Stimulated activated CD4-positive, alpha-beta T cell treated with anti-CD3 and anti-CD28 coated beads, Interleukin-1b, Interleukin-23, amount 100 ng/mL, for 4 hours (primary cell): Measurements from ENCODE around the gene NOS3.
"Not testable (repeated sequence)": the region's sequence is repeated elsewhere in the genome, so short reads cannot be mapped to it uniquely, and the experiment has no call there.

Experiments
- DNase-seq, 2 donors: peaks; one replicate each; pipeline ENCODE4 v3.0.0-alpha.2; 2020; ENCODE audit warnings: low read depth in 2 of 2

NOS3 gene

DNA sequence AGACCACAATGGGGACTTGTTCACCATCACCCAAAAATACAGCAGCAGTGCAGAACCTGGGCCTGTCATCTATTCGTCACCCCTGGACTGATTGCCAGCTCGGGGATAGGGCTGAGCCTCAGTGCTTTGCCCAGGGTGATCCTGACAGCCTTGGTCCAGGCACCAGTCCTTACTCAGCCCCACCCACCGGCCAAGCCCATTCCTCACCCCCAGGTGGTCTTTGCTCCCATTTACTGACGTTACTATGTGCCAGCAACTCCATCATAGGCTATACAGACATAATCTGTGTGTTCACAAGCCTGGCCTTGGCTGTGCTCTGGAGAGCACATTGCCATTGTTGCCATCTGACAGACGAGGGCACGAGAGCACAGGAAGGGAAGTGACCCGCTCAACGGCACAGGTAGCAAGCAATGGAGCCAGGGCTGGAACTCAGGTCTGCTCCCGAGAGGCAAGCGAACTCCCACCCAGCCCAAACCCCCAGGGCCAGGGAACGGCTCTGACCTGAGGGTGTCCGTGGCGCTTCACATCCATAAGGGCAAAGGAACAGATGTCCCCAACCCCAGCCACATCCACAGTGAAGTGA lies 26.6 kb downstream of the NOS3 start:
- DNase-seq: no peak

DNA sequence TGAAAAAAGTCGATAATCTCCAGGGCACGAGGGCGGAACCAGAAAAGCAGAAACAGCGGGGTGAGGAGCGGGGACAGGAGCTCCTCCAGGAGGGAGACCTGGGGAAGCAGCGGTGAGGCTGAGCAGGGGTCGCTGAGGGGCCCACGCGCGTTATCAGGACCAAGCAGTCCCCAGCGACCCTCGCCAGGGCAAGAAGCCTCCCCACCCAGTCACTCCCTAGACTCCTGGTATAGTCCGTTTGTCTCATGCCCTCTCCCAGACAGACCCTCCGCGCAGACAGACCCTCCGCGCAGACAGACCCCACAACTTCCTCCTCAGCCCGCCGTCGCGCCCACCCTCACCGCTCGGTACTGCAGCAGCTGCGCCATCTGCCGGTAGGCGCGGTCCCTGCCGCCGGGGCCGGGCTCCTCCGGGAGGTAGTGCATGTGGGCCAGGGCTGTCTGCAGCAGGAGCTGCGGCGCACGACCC lies 27.2 kb downstream of the NOS3 start:
- peak; percentile 77 to 86 for DNase-seq

DNA sequence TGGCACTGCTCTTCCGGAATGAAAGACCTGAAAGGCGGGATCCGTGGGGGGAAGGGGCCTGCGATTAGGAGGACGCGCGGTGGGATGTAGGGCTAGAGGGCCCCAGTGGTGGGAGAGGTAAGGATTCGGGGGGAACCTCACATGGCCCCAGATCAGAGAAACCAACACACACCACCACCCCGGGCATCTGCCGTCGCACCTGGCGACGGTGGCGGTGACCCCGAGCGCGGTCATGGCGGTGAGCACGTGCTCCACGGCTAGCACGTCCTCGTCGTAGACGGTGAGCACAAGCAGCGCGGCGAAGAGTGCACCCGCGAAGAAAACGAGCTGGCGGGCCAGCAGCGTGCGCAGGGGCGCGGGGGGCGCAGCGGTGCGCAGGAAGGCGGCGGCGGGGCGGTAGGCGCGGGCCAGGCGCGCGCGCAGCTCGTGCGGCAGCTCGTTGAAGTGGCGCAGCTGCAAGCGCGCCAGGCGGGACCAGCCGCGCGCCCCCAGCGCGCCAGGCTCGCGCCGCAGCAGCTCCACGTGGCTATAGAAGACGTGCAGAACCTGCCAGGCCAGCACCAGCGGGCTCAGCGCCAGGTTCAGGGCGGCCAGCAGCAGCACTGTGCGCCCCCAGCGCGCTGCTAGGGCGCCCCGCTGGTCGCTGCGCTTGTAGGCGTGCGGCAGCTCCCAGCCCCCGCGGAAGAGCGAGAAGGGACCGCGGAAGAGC lies 27.8 kb downstream of the NOS3 start:
- DNase-seq: no peak

DNA sequence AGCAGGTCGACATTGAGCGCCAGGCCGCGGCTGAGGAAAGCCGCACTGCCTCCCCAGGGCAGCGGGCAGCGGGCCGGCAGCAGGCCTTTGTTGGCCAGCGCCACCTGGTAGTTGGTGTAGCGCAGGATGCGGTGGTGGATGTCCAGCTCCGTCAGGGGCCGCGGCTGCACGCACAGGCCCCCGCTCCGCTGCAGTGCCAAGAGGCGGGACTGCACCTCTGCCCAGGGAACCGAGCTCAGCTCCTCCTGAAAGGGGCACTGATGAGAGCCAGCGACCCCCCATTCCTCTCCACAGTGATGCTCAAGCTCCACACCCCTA lies 28.3 kb downstream of the NOS3 start:
- no peak for DNase-seq

DNA sequence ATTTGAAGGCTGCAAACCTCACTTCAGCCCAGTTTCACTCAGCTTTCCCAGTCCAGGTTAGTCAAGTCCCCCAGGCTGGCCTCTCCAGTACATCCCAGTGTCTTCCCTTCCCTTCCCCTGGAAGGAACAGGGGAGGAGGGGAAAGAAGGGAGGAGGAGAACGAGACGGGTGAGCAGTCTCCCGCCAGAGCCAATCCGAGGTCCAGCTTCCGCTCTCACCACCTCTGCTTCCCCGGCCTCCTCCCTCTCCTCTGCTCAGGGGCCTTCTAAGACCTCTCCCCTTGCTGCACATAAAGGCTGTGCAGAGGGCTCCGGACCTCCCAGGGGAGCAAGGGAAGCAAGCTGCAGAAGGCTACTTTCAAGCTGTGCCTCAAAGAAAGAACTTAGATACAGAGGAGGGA lies 29.4 kb downstream of the NOS3 start:
- DNase-seq: no peak

DNA sequence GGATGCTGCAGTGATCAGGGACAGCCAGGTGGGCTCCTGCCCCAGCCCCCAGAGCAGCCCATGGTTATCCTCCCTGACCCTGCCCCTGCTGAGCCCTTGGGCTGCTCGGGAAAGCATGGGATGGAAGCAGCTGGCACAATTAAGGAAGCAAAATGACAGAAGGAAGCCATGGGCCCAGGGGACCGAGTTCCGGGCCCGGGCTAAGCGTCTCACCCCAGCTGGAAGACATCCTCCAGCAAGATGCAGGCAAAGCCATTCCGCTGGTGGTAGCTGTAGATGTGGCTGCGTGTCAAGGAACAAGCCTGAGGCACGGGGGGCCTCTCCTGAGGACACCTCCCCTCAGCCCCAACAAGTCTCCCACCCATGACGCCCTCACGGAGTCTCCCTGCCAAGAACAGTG lies 32.4 kb downstream of the NOS3 start:
- DNase-seq: no peak

DNA sequence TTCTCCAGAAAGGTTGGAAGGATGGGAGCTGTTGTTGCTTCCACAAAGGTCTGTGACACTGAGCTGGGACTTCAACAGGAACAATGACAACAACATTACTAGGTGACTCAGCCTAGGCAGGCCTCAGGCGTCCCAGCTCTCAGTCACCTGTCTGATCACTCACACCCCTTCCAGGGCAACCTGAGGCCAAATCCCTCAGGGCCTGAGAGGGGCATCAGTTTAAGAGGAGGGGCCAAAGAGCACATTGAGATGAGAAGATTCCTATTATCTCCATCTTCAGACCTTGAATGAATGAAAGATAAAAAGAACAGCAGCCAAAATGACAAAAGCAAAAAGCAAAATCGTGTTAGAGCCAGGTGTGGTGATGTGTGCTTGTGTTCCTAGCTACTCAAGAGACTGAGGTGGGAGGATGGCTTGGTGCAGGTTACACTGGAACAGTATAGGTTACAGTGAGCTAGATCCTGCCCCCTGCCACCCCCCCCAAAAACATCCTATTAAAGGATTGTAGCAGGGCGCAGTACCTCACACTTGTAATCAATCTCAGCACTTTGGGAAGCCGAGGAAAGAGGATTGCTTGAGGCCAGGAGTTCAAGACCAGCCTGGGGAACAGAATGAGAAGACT lies 33.7 kb downstream of the NOS3 start, which contains the start of gene ATG9B:
Gene ATG9B, minus strand, starts transcription at position 60 of the 622 bp plus-strand sequence. CDS start 71 bp downstream, outside the sequence.
- DNase-seq: no peak

DNA sequence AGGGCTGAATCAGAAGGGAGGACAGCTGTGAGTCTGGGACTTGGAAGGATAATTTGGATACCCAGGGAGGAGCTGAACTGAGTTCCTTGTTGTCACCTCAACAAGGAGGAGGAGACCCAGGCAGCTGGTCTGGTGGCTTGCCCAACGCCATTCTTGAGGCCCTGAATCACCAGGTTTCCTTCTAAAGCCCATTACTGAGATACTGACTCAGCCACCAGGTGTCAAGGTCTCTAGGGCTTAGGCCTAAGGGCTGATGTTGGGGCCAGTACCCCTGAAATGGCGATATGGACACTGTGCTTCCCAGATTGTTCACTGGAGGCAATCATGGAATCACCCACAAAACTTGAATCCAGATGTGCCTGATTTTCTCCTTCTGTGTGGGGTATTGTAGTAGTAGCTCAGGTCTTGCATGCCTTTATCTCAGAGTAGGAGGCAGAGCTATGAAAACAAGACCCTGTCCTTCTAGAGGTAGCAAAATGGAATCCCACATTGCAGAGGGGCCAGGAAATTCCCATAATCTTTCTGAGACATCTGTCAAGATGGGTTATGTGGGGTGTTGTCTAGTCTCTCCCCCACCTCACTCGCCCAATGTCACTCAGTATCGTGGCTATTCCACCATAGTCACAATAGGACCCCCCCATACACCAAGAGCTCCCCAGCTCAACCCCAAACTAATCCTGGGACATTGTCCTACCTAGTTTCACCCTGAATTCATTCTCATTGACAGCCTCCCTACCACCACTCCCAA lies 35.3 kb downstream of the NOS3 start:
- DNase-seq: no peak

DNA sequence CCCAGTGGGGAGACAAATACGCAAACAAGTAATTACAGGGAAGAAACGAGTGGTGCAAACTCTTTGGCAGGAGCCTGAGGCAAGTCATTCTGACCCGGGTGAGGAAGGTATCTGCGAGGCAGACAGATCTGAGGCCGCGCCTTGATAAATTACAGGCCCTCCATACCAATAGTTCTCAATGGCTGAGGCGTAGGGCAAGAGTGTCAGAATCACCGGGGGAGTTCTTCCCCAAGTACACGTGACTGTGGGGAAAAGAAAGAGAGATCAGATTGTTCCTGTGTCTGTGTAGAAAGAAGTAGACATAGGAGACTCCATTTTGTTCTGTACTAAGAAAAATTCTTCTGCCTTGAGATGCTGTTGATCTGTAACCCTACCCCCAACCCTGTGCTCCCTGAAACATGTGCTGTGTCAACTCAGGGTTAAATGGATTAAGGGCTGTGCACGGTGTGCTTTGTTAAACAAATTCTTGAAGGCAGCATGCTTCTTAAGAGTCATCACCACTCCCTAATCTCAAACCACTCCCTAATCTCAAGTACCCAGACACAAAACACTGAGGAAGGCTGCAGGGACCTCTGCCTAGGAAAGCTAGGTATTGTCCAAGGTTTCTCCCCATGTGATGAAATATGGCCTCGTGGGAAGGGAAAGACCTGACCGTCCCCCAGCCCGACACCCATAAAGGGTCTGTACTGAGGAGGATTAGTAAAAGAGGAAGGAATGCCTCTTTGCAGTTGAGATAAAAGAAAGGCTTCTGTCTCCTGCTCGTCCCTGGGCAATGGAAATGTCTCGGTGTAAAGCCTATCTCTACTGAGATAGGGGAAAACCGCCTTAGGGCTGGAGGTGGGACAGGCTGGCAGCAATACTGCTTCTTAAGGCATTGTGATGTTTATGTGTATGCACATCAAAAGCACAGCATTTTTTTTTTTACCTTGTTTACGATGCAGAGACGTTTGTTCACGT lies 36.2 kb downstream of the NOS3 start:
- DNase-seq: not testable (repeated sequence)

DNA sequence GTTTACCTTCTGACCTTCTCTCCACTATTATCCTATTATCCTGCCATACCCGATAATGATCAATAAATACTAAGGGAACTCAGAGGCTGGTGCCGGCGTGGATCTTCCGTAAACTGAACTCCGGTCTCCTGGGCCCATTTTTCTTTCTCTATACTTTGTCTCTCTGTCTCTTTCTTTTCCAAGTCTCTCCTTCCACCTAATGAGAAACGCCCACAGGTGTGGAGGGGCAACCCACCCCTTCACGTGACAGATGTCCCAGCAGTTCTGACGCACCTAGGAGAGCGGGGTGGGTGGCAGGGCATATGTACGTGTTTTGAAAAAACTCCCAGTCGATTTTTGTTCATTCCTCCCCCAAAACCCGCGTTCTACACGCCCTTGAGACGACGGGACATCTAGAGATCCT lies 36.9 kb downstream of the NOS3 start:
- DNase-seq: not testable (repeated sequence)

DNA sequence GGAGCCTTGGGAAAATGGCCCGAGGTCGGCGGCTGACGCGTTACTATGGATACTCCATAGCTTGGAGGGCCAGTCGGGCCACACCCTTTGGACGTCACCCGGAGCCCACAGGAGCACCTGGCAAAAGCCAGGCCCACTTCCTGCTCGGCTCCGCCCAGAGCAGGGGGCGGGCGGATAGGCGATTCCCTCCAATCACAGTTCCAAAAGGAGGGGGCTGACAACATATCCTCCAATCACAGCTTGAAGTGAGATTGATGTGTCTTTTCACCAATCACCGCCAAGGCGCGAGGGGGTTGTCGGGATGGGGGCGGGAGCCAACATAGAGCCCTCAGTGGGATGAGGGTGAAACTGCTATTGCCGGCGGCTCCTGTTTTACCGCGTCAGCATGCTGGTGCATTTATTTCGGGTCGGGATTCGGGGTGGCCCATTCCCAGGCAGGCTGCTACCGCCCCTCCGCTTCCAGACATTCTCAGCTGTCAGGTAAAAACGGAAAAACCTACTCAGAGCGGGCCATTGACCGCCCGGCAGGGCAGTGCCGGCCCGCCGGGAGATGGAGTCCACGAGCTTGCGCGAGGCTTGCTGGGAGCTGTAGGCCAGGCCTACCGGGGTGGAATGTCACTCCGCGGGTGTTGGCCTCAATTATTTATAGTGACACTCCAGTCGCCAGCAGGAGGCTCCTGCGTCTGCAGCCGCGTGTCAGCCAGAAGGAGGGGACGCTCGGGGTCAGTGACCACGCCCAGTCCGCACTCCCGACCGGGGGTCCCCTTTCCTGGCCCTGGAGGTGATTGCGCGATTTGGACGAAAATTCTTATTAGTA lies 37.5 kb downstream of the NOS3 start, which contains the start of gene ABCB8:
Gene ABCB8, plus strand, starts transcription at position 320 of the 817 bp plus-strand sequence. Its CDS starts 66 bp downstream, at position 386.
- DNase-seq: peak; percentile 87 to 98

DNA sequence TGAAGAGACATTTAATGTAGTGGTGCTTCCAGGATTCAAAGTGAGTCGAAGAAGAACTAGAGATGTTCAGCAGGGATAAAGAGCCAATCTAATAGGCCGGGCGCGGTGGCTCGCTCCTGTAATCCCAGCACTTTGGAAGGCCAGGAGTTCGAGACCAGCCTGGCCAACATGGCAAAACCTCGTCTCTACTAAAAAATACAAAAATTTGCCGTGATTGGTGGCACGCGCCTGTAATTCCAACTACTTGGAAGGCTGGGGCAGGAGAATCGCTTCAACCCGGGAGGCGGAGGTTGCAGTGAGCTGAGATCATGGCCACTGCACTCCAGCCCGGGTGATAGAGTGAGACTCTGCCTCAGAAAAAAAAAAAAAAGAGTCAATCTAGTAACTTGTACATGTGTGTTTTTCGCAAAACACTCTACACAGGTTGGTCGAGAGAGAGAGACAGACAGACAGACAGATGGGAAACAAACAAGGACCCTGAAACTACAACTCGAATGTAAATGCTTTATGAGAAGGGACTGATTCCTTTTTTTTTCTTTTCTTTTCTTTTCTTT lies 38.2 kb downstream of the NOS3 start:
- no peak for DNase-seq

DNA sequence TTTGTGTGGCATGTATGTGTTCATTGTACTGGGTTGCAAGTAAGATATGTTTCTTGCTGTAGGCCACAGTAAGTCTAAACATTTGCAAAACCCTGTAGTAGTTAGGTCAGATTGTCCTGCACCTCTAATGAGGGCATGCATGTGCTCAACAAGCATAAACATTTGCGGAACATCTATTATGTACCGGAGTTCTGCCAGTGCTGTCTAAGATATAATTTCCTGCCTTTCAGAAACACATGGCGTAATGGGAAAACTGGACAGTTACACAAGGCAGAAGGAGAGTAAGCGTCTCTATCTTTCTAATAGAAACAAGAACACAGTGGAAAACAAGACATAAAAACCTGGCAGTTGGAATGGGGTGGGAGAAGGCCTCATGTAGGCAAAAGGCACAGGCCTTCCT lies 40.2 kb downstream of the NOS3 start:
- no peak for DNase-seq

DNA sequence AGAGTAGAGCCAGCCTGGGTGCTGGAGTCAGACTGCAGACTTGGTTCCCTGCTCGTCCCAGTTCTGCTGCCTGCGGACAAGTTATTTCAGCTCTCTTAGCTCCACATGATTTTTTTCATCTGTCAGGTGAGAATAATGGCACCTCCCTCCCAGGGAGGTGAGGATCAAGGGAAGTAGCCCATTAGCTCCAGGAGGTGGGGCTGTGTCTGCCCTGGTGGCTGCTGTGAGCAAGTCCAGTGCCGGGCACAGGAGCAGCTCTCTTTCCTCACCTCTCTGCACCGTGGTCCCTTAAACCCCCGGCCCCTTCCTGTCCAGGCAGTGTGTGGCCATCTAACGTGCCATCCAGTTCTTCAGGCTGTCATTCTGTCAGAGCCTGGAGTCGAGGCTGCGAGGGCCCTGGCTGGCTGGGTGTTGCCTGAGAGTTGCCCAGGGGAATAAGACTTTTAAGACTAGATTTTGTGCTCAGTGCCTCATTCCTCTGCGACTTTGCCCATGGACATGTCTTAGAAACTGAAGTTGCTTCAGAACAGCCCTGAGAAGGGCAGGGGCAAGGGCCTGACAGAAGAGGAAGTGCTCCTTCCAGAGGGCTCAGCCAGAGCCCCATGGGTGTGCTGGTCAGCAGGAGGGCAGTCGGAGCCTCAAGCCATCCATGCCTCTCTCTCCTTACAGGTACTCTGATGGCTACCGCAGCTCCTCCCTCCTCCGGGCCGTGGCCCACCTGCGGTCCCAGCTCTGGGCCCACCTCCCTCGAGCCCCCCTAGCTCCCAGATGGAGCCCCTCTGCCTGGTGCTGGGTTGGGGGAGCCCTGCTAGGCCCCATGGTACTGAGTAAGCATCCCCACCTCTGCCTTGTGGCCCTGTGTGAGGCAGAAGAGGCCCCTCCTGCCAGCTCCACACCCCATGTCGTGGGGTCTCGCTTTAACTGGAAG lies 42.4 kb downstream of the NOS3 start:
- DNase-seq: no peak

DNA sequence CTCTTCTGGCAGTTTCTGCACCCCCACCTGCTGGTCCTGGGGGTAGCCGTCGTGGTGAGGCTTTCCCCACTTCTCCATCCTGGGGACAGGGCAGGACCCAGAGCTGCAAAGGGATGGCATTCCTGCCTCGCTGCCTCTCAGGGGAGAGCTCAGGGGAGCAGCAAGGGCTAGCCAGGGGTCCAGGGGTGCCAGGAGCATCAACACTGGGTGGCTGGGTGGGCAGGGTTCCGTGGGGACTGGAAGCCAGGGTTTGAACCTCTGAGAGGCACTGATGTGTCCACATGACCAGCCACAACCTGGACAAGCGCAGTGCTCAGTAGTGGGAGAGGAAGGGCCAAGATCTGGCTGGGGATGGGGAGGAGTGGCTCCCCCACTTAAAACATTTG lies 43.0 kb downstream of the NOS3 start:
- DNase-seq: no peak

DNA sequence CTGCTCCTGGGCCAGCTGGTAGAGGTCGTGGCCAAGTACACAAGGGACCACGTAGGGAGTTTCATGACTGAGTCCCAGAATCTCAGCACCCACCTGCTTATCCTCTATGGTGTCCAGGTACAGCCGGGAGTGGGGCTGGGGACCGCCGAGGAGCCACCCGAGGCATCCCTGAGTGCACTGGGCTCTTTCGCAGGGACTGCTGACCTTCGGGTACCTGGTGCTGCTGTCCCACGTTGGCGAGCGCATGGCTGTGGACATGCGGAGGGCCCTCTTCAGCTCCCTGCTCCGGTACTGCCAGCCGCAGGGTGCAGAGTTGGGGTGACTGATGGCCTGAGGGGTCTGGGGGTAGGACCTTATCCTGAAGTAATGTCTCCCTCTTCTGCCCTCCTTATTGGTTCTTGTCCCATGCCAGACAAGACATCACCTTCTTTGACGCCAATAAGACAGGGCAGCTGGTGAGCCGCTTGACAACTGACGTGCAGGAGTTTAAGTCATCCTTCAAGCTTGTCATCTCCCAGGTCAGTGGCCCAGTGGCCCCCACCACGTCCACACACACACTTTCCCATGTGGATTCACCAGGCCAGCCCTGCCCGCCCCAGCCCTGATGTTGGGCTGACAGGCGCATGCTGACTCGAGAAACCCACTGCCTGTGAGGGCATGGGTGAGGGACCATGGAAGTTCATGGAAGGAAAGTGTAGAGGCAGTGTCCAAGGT lies 43.7 kb downstream of the NOS3 start:
- DNase-seq: no peak

DNA sequence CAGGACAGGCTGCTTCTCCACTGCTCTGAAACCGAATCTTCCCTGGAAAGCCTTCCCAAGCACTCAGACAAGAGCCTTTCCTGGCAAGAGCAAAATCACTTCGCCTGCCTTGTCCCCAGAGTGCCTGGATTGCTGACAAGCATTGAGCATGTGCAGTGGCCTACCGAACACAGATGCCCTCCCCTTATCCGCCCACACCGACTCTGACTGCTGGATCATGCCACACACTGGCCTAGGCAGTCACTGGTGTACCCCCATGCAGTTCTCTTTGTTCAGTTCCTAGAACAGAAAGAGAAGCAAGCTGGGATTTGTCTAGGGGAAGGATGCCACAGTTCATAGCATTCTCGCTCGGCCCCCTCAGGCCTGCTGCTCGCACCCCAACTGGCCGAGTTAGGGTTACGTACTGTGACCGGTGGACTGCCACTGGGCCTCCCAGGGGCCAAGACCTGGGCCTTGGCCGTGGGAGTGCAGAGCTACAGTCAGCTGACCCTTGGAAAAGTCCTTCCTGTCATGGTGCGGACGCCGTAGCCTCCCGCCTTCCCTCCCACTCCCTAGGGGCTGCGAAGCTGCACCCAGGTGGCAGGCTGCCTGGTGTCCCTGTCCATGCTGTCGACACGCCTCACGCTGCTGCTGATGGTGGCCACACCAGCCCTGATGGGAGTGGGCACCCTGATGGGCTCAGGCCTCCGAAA lies 44.4 kb downstream of the NOS3 start:
- no peak for DNase-seq

DNA sequence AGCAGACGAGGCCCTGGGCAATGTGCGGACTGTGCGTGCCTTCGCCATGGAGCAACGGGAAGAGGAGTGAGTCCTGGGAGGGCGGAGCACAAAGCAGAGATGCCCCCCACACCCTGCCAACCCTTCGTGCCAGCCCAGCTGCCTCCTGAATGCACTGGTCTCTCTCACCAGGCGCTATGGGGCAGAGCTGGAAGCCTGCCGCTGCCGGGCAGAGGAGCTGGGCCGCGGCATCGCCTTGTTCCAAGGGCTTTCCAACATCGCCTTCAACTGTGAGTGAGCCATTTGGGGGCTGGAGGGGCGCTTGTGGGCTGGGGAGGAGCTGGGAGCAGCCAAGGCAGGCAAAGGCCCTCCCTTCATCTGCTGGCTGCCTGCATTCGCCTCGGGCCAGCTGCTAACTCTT lies 45.1 kb downstream of the NOS3 start:
- no peak for DNase-seq
